Nephron (organoid): ENCODE results near the gene CCDC85C.
A peak's percentile ranks its signal among the peaks of the same experiment; 100 is the strongest.

Experiments used
- H3K27ac Mint-ChIP-seq, 3 experiments: 2 replicates each; pipeline ENCODE4 v1.8.0; 2020; ENCODE audit warnings: mixed read lengths in 3 of 3, mild to moderate bottlenecking in 2 of 3, moderate library complexity in 1 of 3
- H3K27me3 Mint-ChIP-seq: 2 replicates; pipeline ENCODE4 v1.8.0; 2021; ENCODE audit warnings: low read depth, mild to moderate bottlenecking, moderate library complexity, mixed read lengths
- H3K36me3 Mint-ChIP-seq: 2 replicates; pipeline ENCODE4 v1.8.0; 2020; ENCODE audit warnings: low read depth, mixed read lengths
- H3K4me1 Mint-ChIP-seq: 2 replicates; pipeline ENCODE4 v1.8.0; 2020; ENCODE audit warnings: mixed read lengths
- H3K4me3 Mint-ChIP-seq, 3 experiments: 2 replicates each; pipeline ENCODE4 v1.8.0; 2020; ENCODE audit warnings: mild to moderate bottlenecking in 3 of 3, mixed read lengths in 3 of 3, moderate library complexity in 2 of 3
- H3K9me3 Mint-ChIP-seq: 2 replicates; pipeline ENCODE4 v1.8.0; 2020; ENCODE audit warnings: mixed read lengths
- CTCF ChIP-seq, 3 experiments: fragments of 200-600 bp; sonication (generic); IDR thresholded peaks; one replicate each; pipeline ENCODE4 v1.5.0; 2021; ENCODE audit warnings: antibody characterized with exemption in 3 of 3; ENCODE audit not compliant: unreplicated experiment in 3 of 3

CCDC85C gene

GRCh38 chr14:99512110-99512449 lies 91.9 kb downstream of the CCDC85C start:
- TF ChIP-seq CTCF (IDR thresholded peaks at IDR 0.05; ENCODE audit: unreplicated experiment in 3 of 3) = no peak
- Mint-ChIP-seq H3K27ac (peak overlapping the region in 2 of 3 experiments; percentile 39 to 42), H3K9me3 (no peaks in the 10 kb centered on the region), H3K4me1 (peaks cover 5% of the 10 kb centered on the region), H3K27me3 (no peaks in the 10 kb centered on the region), H3K36me3 (peaks cover 24% of the 10 kb centered on the region), H3K4me3 (no peak overlapping the region)

- H3K4me1 Mint-ChIP-seq = peaks cover 5% of the 10 kb centered on the region
- no peak overlapping the region for H3K4me3 Mint-ChIP-seq
- H3K9me3 Mint-ChIP-seq = no peaks in the 10 kb centered on the region
- peaks cover 29% of the 10 kb centered on the region for H3K36me3 Mint-ChIP-seq
- no peak for TF ChIP-seq CTCF (IDR thresholded peaks at IDR 0.05; ENCODE audit: unreplicated experiment in 3 of 3)
- peak overlapping the region in 2 of 3 experiments; percentile 42 to 46 for H3K27ac Mint-ChIP-seq
- no peaks in the 10 kb centered on the region for H3K27me3 Mint-ChIP-seq
Measured at GRCh38 chr14:99511421-99512109, 92.4 kb downstream of the CCDC85C start.

GRCh38 chr14:99510556-99511139 lies 93.4 kb downstream of the CCDC85C start:
- H3K9me3 Mint-ChIP-seq = no peaks in the 10 kb centered on the region
- H3K27ac Mint-ChIP-seq = peak overlapping the region in 2 of 3 experiments; percentile 42 to 46
- no peak overlapping the region for H3K4me3 Mint-ChIP-seq
- no peak for TF ChIP-seq CTCF (IDR thresholded peaks at IDR 0.05; ENCODE audit: unreplicated experiment in 3 of 3)
- no peaks in the 10 kb centered on the region for H3K27me3 Mint-ChIP-seq
- peaks cover 39% of the 10 kb centered on the region for H3K36me3 Mint-ChIP-seq
- peaks cover 5% of the 10 kb centered on the region for H3K4me1 Mint-ChIP-seq

- Mint-ChIP-seq H3K4me3 (no peak overlapping the region), H3K4me1 (peaks cover 5% of the 10 kb centered on the region), H3K27me3 (no peaks in the 10 kb centered on the region), H3K36me3 (peaks cover 45% of the 10 kb centered on the region), H3K9me3 (no peaks in the 10 kb centered on the region), H3K27ac (no peak overlapping the region)
- TF ChIP-seq CTCF (IDR thresholded peaks at IDR 0.05; ENCODE audit: unreplicated experiment in 3 of 3) = no peak
Measured at GRCh38 chr14:99509871-99510555, 94.0 kb downstream of the CCDC85C start.

- Mint-ChIP-seq H3K36me3 (peaks cover 53% of the 10 kb centered on the region), H3K9me3 (no peaks in the 10 kb centered on the region), H3K4me1 (peaks cover 5% of the 10 kb centered on the region), H3K27me3 (no peaks in the 10 kb centered on the region), H3K27ac (peak overlapping the region in 2 of 3 experiments; percentile 37 to 55), H3K4me3 (no peak overlapping the region)
- TF ChIP-seq CTCF (IDR thresholded peaks at IDR 0.05; ENCODE audit: unreplicated experiment in 3 of 3) = no peak
Measured at GRCh38 chr14:99508896-99509629, 94.9 kb downstream of the CCDC85C start.
